Measurements from ENCODE around the gene RPS27L. TPM values are rescaled to one million over a fixed set of nuclear protein-coding genes. Genes with fewer than 3 reads are reported as not detected.

RPS27L gene
- total RNA-seq, 1 donor from 2014 or later, result 202 TPM

GRCh38 chr15:63190769-63191649 is 33.7 kb upstream of the RPS27L start:
- H3K4me3 Mint-ChIP-seq (ENCODE audit: unreplicated experiment), result peak overlapping the region; percentile 76
- peak overlapping the region; percentile 41 for H3K27ac Mint-ChIP-seq (ENCODE audit: unreplicated experiment)
- TF ChIP-seq CTCF (IDR thresholded peaks at IDR 0.05), result no peak
- DNase-seq (ENCODE audit: extremely low spot score, unreplicated experiment), result no peak
- H3K36me3 Mint-ChIP-seq (ENCODE audit: unreplicated experiment), result no peaks in the 10 kb centered on the region
- H3K9me3 Mint-ChIP-seq (ENCODE audit: unreplicated experiment), result no peaks in the 10 kb centered on the region
- H3K4me1 Mint-ChIP-seq (ENCODE audit: unreplicated experiment), result peaks cover 59% of the 10 kb centered on the region
- no peaks in the 10 kb centered on the region for H3K27me3 Mint-ChIP-seq (ENCODE audit: unreplicated experiment)

DNA sequence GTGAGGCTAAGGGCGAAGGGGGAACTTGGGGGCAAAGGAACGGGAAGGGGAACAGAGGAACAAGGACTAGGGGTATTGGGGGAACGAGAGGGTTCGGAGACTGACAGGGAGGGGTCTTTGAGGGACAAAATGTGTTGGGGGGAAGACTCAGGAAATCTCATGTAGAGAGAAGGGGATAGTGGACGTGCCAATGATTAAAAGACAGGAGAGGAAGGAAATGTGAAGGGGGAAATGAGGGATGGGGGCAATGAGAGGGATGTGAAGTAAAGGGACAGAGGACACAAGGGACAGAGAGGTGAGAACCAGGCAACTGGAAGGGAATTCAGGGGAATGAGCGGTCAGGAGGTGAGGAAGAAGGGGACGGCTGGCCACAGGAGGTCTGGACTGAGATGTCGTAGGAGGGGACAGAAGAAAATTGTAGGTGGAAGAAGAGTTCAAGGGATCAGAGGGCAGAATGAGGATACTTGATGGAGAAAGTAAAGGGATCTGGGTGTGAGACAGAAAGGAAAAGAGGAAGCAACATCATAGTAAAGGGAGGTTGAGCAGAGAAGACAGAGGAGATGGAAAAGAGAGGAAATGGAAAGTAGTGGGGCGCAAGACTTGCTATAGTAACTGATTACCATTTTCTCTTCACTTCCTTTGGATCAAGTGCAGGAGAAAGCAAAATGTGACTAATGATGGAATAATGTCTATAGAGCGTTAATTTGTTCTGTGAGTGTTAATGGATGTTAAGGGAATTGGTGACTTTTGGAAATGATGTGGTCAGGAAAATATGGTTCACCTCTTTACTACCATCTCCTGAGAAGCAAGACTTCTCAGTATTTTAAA is 32.9 kb upstream of the RPS27L start:
- H3K4me1 Mint-ChIP-seq (ENCODE audit: unreplicated experiment), result peaks cover 66% of the 10 kb centered on the region
- no peaks in the 10 kb centered on the region for H3K36me3 Mint-ChIP-seq (ENCODE audit: unreplicated experiment)
- DNase-seq (ENCODE audit: extremely low spot score, unreplicated experiment), result no peak
- no peaks in the 10 kb centered on the region for H3K9me3 Mint-ChIP-seq (ENCODE audit: unreplicated experiment)
- peak overlapping the region; percentile 76 for H3K4me3 Mint-ChIP-seq (ENCODE audit: unreplicated experiment)
- TF ChIP-seq CTCF (IDR thresholded peaks at IDR 0.05), result no peak
- H3K27me3 Mint-ChIP-seq (ENCODE audit: unreplicated experiment), result no peaks in the 10 kb centered on the region
- H3K27ac Mint-ChIP-seq (ENCODE audit: unreplicated experiment), result peak overlapping the region; percentile 61

- peaks cover 62% of the 10 kb centered on the region for H3K4me1 Mint-ChIP-seq (ENCODE audit: unreplicated experiment)
- H3K27me3 Mint-ChIP-seq (ENCODE audit: unreplicated experiment), result no peaks in the 10 kb centered on the region
- H3K9me3 Mint-ChIP-seq (ENCODE audit: unreplicated experiment), result no peaks in the 10 kb centered on the region
- peak; percentile 99 for DNase-seq (ENCODE audit: extremely low spot score, unreplicated experiment)
- H3K4me3 Mint-ChIP-seq (ENCODE audit: unreplicated experiment), result peak within 1 kb of the TSS; percentile 76
- no peak for TF ChIP-seq CTCF (IDR thresholded peaks at IDR 0.05)
- peak within 1 kb of the TSS; percentile 97 for H3K27ac Mint-ChIP-seq (ENCODE audit: unreplicated experiment)
- H3K36me3 Mint-ChIP-seq (ENCODE audit: unreplicated experiment), result no peaks in the 10 kb centered on the region
These were observed 31.9 kb upstream of the RPS27L start, which contains the start of gene RAB8B for GRCh38 chr15:63188926-63189871. TSS of gene RAB8B (plus strand) at chr15:63189606. CDS start at chr15:63189625, 19 bp downstream.

DNA sequence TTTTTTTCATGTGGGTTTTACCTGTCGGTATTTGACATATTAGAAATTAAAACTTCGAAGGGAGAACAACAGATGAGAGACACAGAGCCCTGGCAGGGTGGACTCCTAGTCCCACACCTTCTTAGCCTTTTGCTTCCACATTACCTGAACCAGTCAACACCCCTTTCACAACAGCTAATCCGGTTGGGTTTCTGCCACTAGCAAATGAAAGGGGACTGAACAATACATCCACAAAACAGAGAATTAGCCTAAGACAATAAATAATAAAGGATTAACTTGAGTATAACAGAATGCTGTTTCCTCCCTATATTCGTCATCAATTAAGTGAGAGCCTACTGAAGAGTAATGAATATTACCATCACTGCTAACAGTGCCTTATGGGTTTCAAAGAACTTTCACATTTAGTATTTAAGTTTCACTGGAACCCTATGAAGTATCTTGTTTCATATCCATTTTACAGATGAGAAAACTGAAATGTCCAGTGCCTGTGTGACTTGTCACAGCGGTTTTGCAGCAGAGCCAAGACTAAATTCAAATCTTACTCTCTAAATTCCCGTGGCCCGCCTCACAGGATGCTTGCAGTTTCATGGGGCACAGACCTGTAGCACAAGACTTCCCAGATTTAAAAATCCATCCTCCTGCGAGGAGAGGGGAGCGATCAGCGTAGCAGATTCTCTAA is 31.1 kb upstream of the RPS27L start:
- H3K27ac Mint-ChIP-seq (ENCODE audit: unreplicated experiment), result peak overlapping the region; percentile 97
- H3K36me3 Mint-ChIP-seq (ENCODE audit: unreplicated experiment), result no peaks in the 10 kb centered on the region
- H3K4me1 Mint-ChIP-seq (ENCODE audit: unreplicated experiment), result peaks cover 56% of the 10 kb centered on the region
- H3K27me3 Mint-ChIP-seq (ENCODE audit: unreplicated experiment), result no peaks in the 10 kb centered on the region
- H3K9me3 Mint-ChIP-seq (ENCODE audit: unreplicated experiment), result no peaks in the 10 kb centered on the region
- H3K4me3 Mint-ChIP-seq (ENCODE audit: unreplicated experiment), result peak overlapping the region; percentile 76
- TF ChIP-seq CTCF (IDR thresholded peaks at IDR 0.05), result no peak
- no peak for DNase-seq (ENCODE audit: extremely low spot score, unreplicated experiment)

All from osteocyte (in vitro differentiated cells).